Transverse colon (tissue), 4 donors: ENCODE measurements around the gene DUSP3. TPM values are rescaled to one million over a fixed set of nuclear protein-coding genes. Genes with fewer than 3 reads are reported as not detected.

Experiments
- DNase-seq: peaks from one replicate; pipeline ENCODE4 v3.0.0-alpha.2; 2019
- H3K27ac ChIP-seq, 4 donors: fragments of 200-600 bp; sonication (generic); 2 replicates each; pipeline ENCODE4 v1.5.1; 2016 to 2018; ENCODE audit warnings: inconsistent platforms in 4 of 4
- H3K27me3 ChIP-seq: fragments of 200-600 bp; sonication (generic); 2 replicates; pipeline ENCODE4 v1.5.1; 2017; ENCODE audit warnings: inconsistent platforms
- H3K36me3 ChIP-seq, 4 donors: fragments of 200-600 bp; sonication (generic); 2 replicates each; pipeline ENCODE4 v1.5.1; 2017 to 2019; ENCODE audit warnings: inconsistent platforms in 4 of 4
- H3K4me1 ChIP-seq, 4 donors: fragments of 200-600 bp; sonication (generic); 2 replicates each; pipeline ENCODE4 v1.5.1; 2017 to 2020; ENCODE audit warnings: inconsistent platforms in 4 of 4
- H3K4me3 ChIP-seq, 4 donors: fragments of 200-600 bp; sonication (generic); 1 replicate in 1 of 4; 2 replicates in 3 of 4; pipeline versions ENCODE4 v1.5.1 to v1.6.1; 2017 to 2019; ENCODE audit warnings: inconsistent platforms in 4 of 4
- H3K9me3 ChIP-seq, 2 donors: fragments of 200-600 bp; sonication (generic); 2 replicates each; pipeline ENCODE4 v1.5.1; 2017 to 2019; ENCODE audit warnings: inconsistent platforms in 2 of 2
- CTCF ChIP-seq, 5 experiments: fragments of 200-600 bp in 3 of 5; fragments of 450-650 bp in 2 of 5; sonication (generic) in 3 of 5; IDR thresholded peaks; 1 replicate in 2 of 5; 2 replicates in 3 of 5; pipeline ENCODE4 v1.5.1; 2016 to 2017; ENCODE audit warnings: antibody characterized with exemption in 5 of 5, inconsistent platforms in 3 of 5, mild to moderate bottlenecking in 2 of 5, moderate library complexity in 1 of 5
- EP300 ChIP-seq: sonication (generic); formaldehyde crosslinking; IDR thresholded peaks from one replicate; pipeline ENCODE4 v1.6.1; 2017; ENCODE audit warnings: antibody characterized with exemption, low read depth
- POLR2A ChIP-seq: fragments of 450-650 bp; IDR thresholded peaks from one replicate; pipeline ENCODE4 v1.6.1; 2016; ENCODE audit warnings: antibody characterized with exemption, mild to moderate bottlenecking, moderate library complexity
- POLR2AphosphoS5 ChIP-seq, 3 donors: sonication (generic); formaldehyde crosslinking; IDR thresholded peaks; one replicate each; pipeline ENCODE4 v1.6.1; 2016; ENCODE audit warnings: antibody characterized with exemption in 3 of 3
- WGBS, 2 donors: methylation state at CpG; one replicate each; pipeline ENCODE4 v1.1.5; 2018; ENCODE audit warnings: low coverage in 1 of 2; 5-methylcytosine and 5-hydroxymethylcytosine counted together
- in situ Hi-C, 4 donors: fragments of 200-750 bp; cut with MboI; loops; one replicate each; pipeline versions ENCODE4 v1.15.0 to v1.15.1; 2017; ENCODE audit warnings: low sequenced_read_pairs in 3 of 4, low pct_ligation_motif_present in 1 of 4, low pct_unique_long_range_greater_than_20kb in 1 of 4
- intact Hi-C: fragments of 100-400 bp; cut with DNase I; formaldehyde crosslinking; loops from one replicate; pipeline ENCODE4 v1.15.1; 2023; ENCODE audit warnings: low total_unique reads
- total RNA-seq, 4 donors: library from RNA; depleted of rRNA; stranded (reverse); fragments of >200 nt; gene quantifications; one replicate each; pipeline ENCODE4 v1.1.0, GENCODE V29; 2016

Gene DUSP3
- total RNA-seq, 4 donors from 2014 or later: 52.7 to 145 (median 70.9) TPM

- H3K27ac ChIP-seq: no peak overlapping the region
- no peaks in the 10 kb centered on the region for H3K4me1 ChIP-seq
- WGBS, 2 donors: 70 to 93% methylated on average over 2 to 3 of the region's 3 CpGs
- H3K4me3 ChIP-seq: no peak overlapping the region
- TF ChIP-seq EP300: no peak
- intact Hi-C loops (no loop called here), in situ Hi-C loops (no loop called here)
- no peaks in the 10 kb centered on the region for H3K36me3 ChIP-seq
- no peak for DNase-seq
- no peaks in the 10 kb centered on the region for H3K27me3 ChIP-seq
- H3K9me3 ChIP-seq: no peaks in the 10 kb centered on the region
Observed at GRCh38 chr17:43813386-43813785, 34.6 kb upstream of the DUSP3 start.

GRCh38 chr17:43812396-43813265, 33.9 kb upstream of the DUSP3 start:
- in situ Hi-C loops: no loop called here

GRCh38 chr17:43810823-43811222, 32.0 kb upstream of the DUSP3 start:
- intact Hi-C loops: no loop called here
- in situ Hi-C loops: no loop called here

More at GRCh38 chr17:43812396-43813265, 33.9 kb upstream of the DUSP3 start:
- 83 to 95% methylated on average over 3 to 10 of the region's 10 CpGs for WGBS, 2 donors
- DNase-seq: no peak
- no peak overlapping the region for H3K27ac ChIP-seq
- no peaks in the 10 kb centered on the region for H3K9me3 ChIP-seq
- TF ChIP-seq POLR2A: no peak
- TF ChIP-seq EP300: no peak
- no peak for TF ChIP-seq POLR2AphosphoS5 (IDR thresholded peaks at IDR 0.05)
- no peak for TF ChIP-seq CTCF (IDR thresholded peaks at IDR 0.05)
- H3K27me3 ChIP-seq: no peaks in the 10 kb centered on the region
- H3K4me3 ChIP-seq: no peak overlapping the region
- no peaks in the 10 kb centered on the region for H3K4me1 ChIP-seq
- H3K36me3 ChIP-seq: no peaks in the 10 kb centered on the region
- intact Hi-C loops: no loop called here

GRCh38 chr17:43810226-43810715, 31.5 kb upstream of the DUSP3 start:
- no peaks in the 10 kb centered on the region for H3K9me3 ChIP-seq
- no peak for DNase-seq

More at GRCh38 chr17:43810823-43811222, 32.0 kb upstream of the DUSP3 start:
- Histone ChIP-seq H3K4me1 (no peaks in the 10 kb centered on the region), H3K36me3 (no peaks in the 10 kb centered on the region), H3K9me3 (no peaks in the 10 kb centered on the region), H3K27ac (no peak overlapping the region), H3K27me3 (no peaks in the 10 kb centered on the region), H3K4me3 (no peak overlapping the region)
- TF ChIP-seq EP300: no peak
- no peak for TF ChIP-seq POLR2A
- no peak for TF ChIP-seq CTCF (IDR thresholded peaks at IDR 0.05)
- TF ChIP-seq POLR2AphosphoS5 (IDR thresholded peaks at IDR 0.05): no peak
- no peak for DNase-seq
- 86% methylated on average over 5 of the region's 5 CpGs; no CpG with 5 or more reads in 1 of the 2 donors for WGBS, 2 donors

More at GRCh38 chr17:43810226-43810715, 31.5 kb upstream of the DUSP3 start:
- no peak overlapping the region for H3K27ac ChIP-seq
- no peaks in the 10 kb centered on the region for H3K27me3 ChIP-seq
- no peak for TF ChIP-seq EP300
- no peak for TF ChIP-seq CTCF (IDR thresholded peaks at IDR 0.05)
- in situ Hi-C loops: no loop called here
- no peaks in the 10 kb centered on the region for H3K4me1 ChIP-seq
- no peaks in the 10 kb centered on the region for H3K36me3 ChIP-seq
- intact Hi-C loops: no loop called here
- 78 to 100% methylated on average over 2 to 4 of the region's 4 CpGs for WGBS, 2 donors
- H3K4me3 ChIP-seq: no peak overlapping the region
